GM04503 (cell line): ENCODE results near the gene TTLL6.
A peak's percentile ranks its signal among the peaks of the same experiment; 100 is the strongest.
"Not testable (repeated sequence)": the region's sequence is repeated elsewhere in the genome, so short reads cannot be mapped to it uniquely, and the experiment has no call there.

Source experiments
- DNase-seq: peaks from one replicate; pipeline ENCODE4 v3.0.0-alpha.2; 2012; ENCODE audit warnings: low read depth

TTLL6 gene

GRCh38 chr17:48815311-48815710, 1.7 kb downstream of the TTLL6 start:
- no peak for DNase-seq

- no peak for DNase-seq
Observed at GRCh38 chr17:48814504-48814903, 2.5 kb downstream of the TTLL6 start.

GRCh38 chr17:48812001-48812400, 5.0 kb downstream of the TTLL6 start:
- DNase-seq: no peak

GRCh38 chr17:48809182-48809581, 7.8 kb downstream of the TTLL6 start:
- no peak for DNase-seq

GRCh38 chr17:48804936-48805411, 12.1 kb downstream of the TTLL6 start:
- no peak for DNase-seq

GRCh38 chr17:48800626-48801217, 16.3 kb downstream of the TTLL6 start:
- no peak for DNase-seq

- DNase-seq: no peak
Observed at GRCh38 chr17:48799069-48799723, 17.8 kb downstream of the TTLL6 start.

GRCh38 chr17:48796163-48796522, 20.9 kb downstream of the TTLL6 start:
- not testable (repeated sequence) for DNase-seq

- DNase-seq: peak; percentile 83
Observed at GRCh38 chr17:48795444-48796162, 21.4 kb downstream of the TTLL6 start.

- DNase-seq: no peak
Observed at GRCh38 chr17:48792033-48792798, 24.8 kb downstream of the TTLL6 start.

- DNase-seq: peak; percentile 37
Observed at GRCh38 chr17:48791128-48792032, 25.6 kb downstream of the TTLL6 start.

- no peak for DNase-seq
Observed at GRCh38 chr17:48790607-48791127, 26.4 kb downstream of the TTLL6 start.

- DNase-seq: no peak
Observed at GRCh38 chr17:48787828-48788227, 29.2 kb downstream of the TTLL6 start.

GRCh38 chr17:48779421-48779820, 37.6 kb downstream of the TTLL6 start:
- no peak for DNase-seq

- DNase-seq: no peak
Observed at GRCh38 chr17:48776602-48777001, 40.4 kb downstream of the TTLL6 start.

- DNase-seq: no peak
Observed at GRCh38 chr17:48773245-48773644, 43.8 kb downstream of the TTLL6 start.

GRCh38 chr17:48770954-48771353, 46.1 kb downstream of the TTLL6 start:
- DNase-seq: no peak

- DNase-seq: no peak
Observed at GRCh38 chr17:48769009-48769675, 47.9 kb downstream of the TTLL6 start.

- no peak for DNase-seq
Observed at GRCh38 chr17:48767263-48767774, 49.7 kb downstream of the TTLL6 start.

- DNase-seq: no peak
Observed at GRCh38 chr17:48761114-48761513, 55.9 kb downstream of the TTLL6 start.
